Activated T-cell treated with anti-CD3 and anti-CD28 coated beads for 48 hours (primary cell): Measurements from ENCODE around the gene POLR3E.

Experiments used
- DNase-seq: peaks from one replicate; pipeline ENCODE4 v3.0.0-alpha.2; 2020; ENCODE audit warnings: low read depth

The POLR3E gene

GRCh38 chr16:22297114-22297870 is at the start of gene POLR3E:
TSS of gene POLR3E (plus strand) at chr16:22297409. CDS start at chr16:22302969, 5,560 bp downstream.
- peak; percentile 100 for DNase-seq

GRCh38 chr16:22250522-22250921 is 46.7 kb upstream of the POLR3E start:
- no peak for DNase-seq

GRCh38 chr16:22252317-22252716 is 44.9 kb upstream of the POLR3E start:
- DNase-seq, result no peak

GRCh38 chr16:22253272-22253671 is 43.9 kb upstream of the POLR3E start:
- no peak for DNase-seq

- DNase-seq, result no peak
Observed at GRCh38 chr16:22255335-22255734, 41.9 kb upstream of the POLR3E start.

GRCh38 chr16:22257440-22257839 is 39.8 kb upstream of the POLR3E start:
- DNase-seq, result no peak

GRCh38 chr16:22260490-22260889 is 36.7 kb upstream of the POLR3E start:
- no peak for DNase-seq

GRCh38 chr16:22262460-22262859 is 34.7 kb upstream of the POLR3E start:
- no peak for DNase-seq

GRCh38 chr16:22264786-22265185 is 32.4 kb upstream of the POLR3E start:
- DNase-seq, result no peak

GRCh38 chr16:22265351-22265750 is 31.9 kb upstream of the POLR3E start:
- DNase-seq, result no peak

- no peak for DNase-seq
Observed at GRCh38 chr16:22266546-22266945, 30.7 kb upstream of the POLR3E start.

- no peak for DNase-seq
Observed at GRCh38 chr16:22267764-22268163, 29.4 kb upstream of the POLR3E start.

GRCh38 chr16:22270525-22270924 is 26.7 kb upstream of the POLR3E start:
- no peak for DNase-seq

- no peak for DNase-seq
Observed at GRCh38 chr16:22272870-22273650, 24.1 kb upstream of the POLR3E start.

GRCh38 chr16:22274916-22275315 is 22.3 kb upstream of the POLR3E start:
- no peak for DNase-seq

GRCh38 chr16:22278441-22279230 is 18.6 kb upstream of the POLR3E start:
- DNase-seq, result no peak

- DNase-seq, result no peak
Observed at GRCh38 chr16:22282254-22282892, 14.8 kb upstream of the POLR3E start.

GRCh38 chr16:22284637-22285036 is 12.6 kb upstream of the POLR3E start:
- DNase-seq, result no peak

- no peak for DNase-seq
Observed at GRCh38 chr16:22285080-22285479, 12.1 kb upstream of the POLR3E start.

- DNase-seq, result no peak
Observed at GRCh38 chr16:22291020-22291419, 6.2 kb upstream of the POLR3E start.

GRCh38 chr16:22291860-22292318 is 5.3 kb upstream of the POLR3E start:
- DNase-seq, result no peak

- no peak for DNase-seq
Observed at GRCh38 chr16:22292320-22292719, 4.9 kb upstream of the POLR3E start.
